ENCODE data around the gene RNF182.
"Not testable (repeated sequence)": the region's sequence is repeated elsewhere in the genome, so short reads cannot be mapped to it uniquely, and the experiment has no call there.

The RNF182 gene

GRCh38 chr6:13918686-13919250 lies 6.0 kb upstream of the RNF182 start:
- no peak for DNase-seq

- DNase-seq = no peak
These were observed 4.9 kb upstream of the RNF182 start for GRCh38 chr6:13919861-13920260.

DNA sequence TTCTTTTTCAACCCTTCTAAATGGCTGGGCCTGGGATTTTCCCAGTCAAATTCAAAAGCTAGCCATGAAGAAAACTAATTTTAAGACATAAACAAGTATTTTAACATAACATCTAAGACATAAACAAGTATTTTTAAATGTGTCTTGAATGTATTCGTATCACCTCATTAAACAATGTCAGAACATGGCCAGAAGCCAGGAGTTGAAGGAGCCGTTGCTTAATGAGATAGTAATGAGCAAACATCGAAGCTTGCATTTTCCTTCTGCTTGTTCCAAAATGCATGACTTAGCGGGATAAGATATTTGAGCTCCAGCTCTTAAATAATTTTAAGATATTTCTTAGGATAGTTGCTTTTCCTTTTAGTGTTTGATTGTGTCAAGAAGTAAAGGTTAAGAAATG lies 4.2 kb upstream of the RNF182 start:
- no peak for DNase-seq

DNA sequence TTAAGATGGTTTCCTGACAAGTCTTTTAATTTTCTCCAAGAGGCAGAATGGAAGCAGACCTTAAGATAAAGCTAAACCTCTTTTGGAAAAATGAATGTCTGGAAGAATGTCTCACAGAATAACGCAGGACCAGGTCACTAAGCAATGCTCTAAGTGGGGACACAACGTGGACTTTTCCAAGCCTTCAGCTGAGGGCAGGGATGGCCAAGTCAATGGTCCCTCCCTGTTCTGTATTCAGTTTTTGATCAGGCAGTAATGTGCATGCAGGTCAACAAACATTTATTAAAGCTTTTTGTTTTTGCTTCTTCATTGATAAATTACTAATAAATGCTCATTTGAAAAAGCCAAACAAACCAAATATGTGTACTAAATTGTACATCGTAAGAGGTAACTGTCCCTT lies 2.0 kb upstream of the RNF182 start:
- DNase-seq = no peak

GRCh38 chr6:13923527-13924145 lies 1.1 kb upstream of the RNF182 start:
- no peak for DNase-seq

GRCh38 chr6:13924146-13924948 lies 405 bp upstream of the RNF182 start:
- peak; percentile 32 for DNase-seq

DNA sequence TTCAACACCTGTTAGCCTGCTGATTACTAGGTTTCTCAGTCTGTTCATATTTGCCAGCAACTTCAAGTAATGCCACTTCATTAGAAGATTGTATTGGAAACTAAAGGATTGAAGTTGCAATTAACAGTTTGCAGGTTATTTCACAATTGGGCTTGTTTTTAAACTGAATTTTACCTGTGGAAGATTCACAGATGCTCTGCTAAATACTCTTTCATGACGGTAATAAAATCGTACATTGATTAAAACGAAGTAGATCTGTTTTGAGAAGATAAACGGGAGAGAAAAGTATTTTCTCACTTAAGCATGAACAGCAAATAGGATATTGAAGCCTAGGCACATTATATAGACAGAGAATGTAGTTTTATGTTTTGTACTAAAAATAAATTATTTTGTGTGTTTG lies 1.6 kb downstream of the RNF182 start:
- no peak for DNase-seq

DNA sequence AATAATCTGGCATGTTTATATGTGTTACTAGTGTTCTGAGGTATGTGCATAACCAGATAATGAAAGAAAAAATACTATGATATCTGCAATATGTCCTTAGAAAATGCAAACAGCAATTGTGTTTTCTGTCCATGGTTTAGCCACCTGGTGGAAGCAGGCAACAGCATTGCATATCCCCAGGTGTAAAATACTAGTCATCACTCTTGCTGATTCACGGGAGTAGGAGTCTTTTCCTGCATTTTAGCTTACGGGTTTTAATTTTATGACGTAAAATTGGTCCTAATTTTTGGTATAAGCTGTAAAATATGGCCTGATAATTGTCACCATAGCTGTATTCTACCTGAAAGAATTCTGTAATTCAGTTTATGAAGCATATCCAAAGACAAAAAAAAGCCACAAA lies 2.5 kb downstream of the RNF182 start:
- no peak for DNase-seq

- no peak for DNase-seq
These were observed 4.4 kb downstream of the RNF182 start for GRCh38 chr6:13929196-13929595.

DNA sequence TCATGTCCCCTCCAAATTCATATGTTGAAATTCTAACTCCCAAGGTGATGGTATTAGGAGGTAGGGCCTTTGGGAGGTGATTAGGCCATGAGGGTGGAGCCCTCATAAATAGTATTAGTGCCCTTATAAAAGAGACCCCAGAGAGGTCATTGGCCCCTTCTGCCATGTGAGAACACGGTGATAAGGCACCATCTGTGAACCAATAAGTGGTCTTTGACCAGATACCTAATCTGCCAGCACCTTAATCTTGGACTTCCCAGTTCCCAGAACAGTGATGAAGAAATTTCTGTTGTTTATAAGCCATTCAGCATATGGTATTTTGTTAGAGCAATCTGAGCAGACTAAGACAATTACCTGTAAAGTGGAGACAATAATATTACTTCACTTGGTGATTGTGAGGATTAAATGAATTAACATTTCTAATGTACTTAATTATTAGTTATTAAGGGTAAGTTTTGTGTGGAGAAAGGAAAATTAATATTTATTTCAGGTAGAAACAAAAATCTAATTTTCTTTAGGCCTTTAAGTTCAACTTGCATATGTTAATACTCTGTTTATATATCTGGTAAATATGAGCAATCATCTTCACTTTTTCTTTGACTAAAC lies 7.1 kb downstream of the RNF182 start:
- DNase-seq = no peak

GRCh38 chr6:13932785-13933184 lies 8.0 kb downstream of the RNF182 start:
- DNase-seq = no peak

DNA sequence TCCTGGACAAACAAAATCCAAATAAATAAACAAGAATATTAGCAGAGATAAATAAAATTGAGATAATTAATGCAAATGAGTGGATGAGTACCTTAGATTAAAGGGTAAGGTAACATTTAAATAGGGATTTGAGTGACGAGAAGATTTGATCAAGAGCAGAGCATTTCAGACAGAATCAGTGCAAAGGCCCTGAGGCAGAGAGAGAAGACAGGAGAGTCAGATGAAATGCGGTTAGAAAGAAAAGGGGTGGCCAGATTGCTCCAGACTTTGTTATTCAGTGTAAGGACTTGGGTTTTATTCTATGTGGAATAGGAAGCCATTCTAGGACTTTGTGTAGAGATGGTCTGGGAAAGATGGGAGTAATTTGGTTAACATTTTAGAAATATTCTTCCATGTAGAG lies 10.0 kb downstream of the RNF182 start:
- DNase-seq = no peak

DNA sequence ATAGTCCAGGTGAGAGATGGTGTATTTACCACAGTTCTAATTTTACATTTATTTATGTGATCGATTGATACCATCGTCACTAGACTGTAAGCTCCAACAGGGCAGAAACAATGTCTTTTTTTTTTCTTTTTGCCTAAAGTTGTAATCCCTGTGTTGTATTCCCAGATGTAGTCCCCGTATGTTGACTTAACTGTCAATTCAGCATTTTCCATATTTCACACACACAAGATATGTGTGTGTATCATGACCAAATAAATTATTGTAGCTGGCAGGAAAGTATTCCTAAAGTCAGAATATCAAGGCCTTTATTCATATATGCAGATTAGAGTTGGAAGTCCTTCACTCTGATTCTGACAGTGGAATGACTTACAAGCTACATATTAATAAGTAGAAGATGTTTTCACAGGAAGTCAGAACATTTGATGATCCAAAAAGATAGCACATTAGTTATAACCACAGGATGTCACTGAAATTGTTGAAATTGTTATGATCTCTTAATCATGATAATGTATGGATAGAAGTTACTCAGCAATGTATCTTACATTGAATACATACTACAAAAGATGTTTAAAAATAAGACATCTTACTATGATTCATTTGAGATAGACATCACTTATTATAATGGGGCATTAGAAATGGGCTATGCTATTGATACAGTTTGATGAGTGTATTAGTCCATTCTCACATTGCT lies 10.6 kb downstream of the RNF182 start:
- DNase-seq = no peak

DNA sequence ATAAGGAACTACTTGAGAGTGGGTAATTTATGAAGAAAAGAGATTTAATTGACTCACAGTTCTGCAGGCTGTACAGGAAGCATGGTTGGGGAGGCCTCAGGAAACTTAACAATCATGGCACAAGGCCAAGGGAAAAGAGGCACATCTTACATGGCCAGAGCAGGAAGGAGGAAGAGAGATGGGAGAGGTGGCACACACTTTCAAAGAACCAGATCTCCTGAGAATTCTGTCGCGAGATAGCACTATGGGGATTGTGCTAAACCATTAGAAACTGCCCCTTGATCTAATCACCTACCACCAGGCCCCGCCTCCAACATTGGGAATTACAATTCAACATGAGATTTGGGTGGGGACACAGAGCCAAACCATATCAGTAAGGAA lies 11.1 kb downstream of the RNF182 start:
- DNase-seq = not testable (repeated sequence)

DNA sequence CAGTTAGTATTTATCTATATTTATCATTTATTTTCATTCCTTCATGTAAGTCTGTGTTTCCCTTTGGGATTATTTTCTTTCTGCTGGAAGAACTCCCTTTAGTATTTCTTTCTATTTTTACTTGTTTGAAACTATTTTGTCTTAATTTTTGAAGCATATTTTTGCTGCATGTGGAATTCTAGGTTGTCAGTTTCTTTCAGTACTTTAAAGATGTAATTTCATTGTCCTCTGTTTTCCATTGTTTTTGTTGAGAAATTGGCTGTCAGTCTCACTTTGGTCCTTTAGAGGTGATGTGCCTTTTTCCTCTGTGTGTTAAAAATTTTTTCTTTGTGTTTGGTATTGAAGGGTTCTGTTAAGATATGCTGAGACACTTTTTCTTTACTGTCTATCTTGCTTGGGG lies 17.1 kb downstream of the RNF182 start:
- DNase-seq = no peak

DNA sequence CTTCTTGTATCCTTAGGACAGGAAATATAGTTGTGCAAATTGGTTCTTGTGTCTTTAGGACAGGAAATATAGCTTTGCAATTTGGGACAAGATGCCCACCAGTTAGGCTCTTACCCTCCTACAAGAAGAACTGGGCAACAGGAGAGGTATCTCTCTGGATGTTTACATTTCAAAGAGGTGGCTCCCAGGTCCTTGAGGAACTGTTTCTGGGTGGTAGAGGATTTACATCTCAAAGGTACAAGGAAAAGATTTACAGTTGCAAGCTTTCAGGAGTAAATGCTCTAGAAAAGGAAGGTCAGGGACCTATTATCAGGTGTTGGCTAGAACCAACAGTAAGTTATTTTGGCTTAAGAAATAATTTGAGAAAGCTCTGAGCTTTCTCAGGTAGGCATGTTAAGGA lies 19.2 kb downstream of the RNF182 start:
- no peak for DNase-seq

DNA sequence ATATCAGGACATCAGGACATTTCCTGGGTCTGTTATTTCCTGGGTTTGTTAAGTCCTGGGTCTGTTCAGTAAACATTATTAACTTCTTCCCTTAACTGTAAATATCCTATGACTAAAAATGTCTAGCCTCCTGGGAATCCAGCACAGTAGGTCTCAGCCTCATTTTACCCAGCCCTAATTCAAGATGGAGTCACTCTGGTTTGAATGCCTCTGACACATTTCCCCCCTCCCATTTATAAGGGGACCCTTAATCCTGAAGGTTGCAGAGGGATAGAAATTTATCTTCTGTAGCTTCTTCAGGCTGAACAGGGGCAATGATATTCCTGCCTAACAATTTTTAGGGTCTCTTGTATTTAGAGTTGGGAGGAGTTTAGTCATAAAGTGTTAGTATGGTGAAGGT lies 21.8 kb downstream of the RNF182 start:
- no peak for DNase-seq

DNA sequence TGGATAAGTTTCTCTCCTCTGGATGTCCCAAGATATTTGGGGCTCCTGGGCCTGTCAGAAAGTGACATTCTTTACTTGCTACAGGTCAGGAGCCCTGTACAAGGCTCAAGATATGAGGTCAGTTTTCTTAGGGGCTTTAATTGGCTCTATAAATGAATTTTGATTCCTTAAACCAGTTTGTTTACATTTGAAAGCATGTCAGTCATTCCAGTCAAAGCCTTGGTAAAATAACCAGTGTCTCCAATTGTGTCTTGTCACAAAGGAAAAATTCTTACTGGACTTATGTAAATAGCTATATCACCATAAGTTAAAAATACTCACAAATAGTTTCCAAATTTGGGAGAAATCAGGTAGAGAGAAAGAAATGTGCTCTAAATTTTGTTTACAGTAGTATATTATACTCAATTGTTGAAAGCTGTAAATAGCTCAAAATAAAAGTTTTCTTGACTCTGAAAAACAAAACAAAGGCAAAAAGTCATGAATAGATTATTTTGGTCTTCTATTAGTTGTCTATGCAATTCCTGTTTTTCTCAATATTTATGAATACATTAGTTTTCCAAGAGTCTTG lies 22.9 kb downstream of the RNF182 start:
- no peak for DNase-seq

DNA sequence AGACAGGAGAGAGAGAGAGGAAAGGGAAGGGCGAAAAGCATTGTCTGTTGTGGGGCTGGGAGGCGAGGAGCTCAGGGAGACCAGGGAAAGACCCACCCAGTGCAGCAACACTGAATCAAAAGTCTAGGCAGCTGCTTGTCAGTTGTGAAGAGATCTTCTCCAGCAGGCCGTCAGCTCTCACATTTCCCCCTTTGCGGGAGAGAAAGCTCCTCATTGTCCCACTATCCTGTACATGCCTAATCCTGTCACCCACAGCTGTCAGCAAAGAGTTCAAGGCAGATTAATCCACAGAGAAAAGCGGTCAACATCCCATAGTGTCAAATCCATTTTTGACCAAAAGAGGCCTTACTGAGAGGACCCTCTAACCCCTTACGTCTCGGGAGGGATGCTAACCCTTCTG lies 27.3 kb downstream of the RNF182 start:
- DNase-seq = no peak

DNA sequence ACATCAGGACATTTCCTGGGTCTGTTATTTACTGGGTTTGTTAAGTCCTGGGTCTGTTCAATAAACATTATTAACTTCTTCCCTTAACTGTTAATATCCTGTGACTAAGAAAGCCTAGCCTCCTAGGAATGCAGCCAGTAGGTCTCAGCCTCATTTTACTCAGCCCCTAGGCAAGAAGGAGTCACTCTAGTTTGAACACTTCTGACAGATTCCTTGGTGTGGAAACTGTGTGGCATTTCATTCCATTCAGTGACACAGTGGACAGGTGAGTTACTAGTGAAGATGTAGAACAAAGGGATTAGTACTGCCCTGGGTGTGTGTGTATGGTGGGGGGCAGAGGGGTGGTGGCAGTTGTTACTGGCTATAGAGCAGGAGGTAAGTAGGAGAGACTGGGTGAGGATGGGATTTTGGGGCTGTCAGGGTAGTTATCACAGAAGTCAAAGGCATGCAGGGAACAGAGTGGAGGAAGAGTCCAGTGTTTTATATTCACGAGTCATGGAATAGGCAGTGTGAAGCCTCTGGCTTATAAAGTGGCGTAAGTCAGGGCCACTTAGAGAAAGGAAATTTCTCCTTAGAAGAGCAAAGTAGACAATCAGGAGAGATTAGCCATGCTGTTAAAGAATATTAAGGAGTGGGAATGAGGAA lies 28.4 kb downstream of the RNF182 start:
- DNase-seq = no peak

DNA sequence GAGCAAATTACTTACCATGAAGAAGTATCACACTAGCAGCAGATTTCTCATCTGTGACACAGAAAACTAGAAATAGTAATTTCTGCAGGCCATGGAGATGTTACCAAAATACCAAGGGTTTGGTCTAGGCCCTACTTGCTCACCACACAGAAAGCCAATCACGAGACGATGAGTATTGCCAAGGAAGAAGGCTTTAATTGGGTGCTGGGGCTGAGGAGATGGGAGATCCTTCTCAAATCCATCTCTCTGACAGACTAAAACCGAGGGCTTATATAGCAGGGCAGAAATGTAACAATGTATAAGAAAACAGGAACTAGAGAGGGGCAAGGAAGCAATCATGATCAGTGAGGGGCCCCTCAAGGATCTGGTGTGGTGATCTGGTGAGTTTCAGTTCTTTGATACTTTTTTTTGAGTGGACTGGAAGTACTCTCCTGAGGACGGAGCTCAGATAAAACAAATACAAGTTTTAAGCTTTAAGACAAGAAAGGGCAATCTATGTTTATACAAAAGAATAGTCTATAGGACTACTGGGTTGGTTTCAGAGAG lies 40.9 kb downstream of the RNF182 start:
- no peak for DNase-seq

DNA sequence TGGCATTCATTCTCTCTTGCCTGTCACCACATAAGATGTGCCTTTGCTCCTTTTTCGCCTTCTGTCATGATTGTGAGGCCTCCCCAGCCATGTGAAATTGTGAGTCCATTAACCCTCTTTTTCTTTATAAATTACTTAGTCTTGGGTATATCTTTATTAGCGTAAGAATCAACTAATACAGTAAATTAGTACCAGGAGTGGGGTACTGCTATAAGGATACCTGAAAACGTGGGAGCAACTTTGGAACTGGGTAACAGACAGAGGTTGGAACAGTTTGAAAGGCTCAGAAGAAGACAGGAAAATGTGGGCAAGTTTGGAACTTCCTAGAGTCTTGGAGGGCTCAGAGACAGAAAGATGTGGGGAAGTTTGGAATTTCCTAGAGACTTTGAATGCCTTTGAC lies 46.6 kb downstream of the RNF182 start:
- no peak for DNase-seq

All from activated CD4-positive, alpha-beta T cell treated with anti-CD3 and anti-CD28 coated beads, Interleukin-2, amount 50 U/mL, for 1 hour (primary cell).